ENCODE measurements around the gene HOXA5.

Gene HOXA5

GRCh38 chr7:27147199-27148030, 3.9 kb upstream of the HOXA5 start, which contains the start of gene HOXA6:
HOXA6 (minus strand) TSS chr7:27147774; CDS start chr7:27147749, 25 bp downstream.
- DNase-seq = peak; percentile 76

DNA sequence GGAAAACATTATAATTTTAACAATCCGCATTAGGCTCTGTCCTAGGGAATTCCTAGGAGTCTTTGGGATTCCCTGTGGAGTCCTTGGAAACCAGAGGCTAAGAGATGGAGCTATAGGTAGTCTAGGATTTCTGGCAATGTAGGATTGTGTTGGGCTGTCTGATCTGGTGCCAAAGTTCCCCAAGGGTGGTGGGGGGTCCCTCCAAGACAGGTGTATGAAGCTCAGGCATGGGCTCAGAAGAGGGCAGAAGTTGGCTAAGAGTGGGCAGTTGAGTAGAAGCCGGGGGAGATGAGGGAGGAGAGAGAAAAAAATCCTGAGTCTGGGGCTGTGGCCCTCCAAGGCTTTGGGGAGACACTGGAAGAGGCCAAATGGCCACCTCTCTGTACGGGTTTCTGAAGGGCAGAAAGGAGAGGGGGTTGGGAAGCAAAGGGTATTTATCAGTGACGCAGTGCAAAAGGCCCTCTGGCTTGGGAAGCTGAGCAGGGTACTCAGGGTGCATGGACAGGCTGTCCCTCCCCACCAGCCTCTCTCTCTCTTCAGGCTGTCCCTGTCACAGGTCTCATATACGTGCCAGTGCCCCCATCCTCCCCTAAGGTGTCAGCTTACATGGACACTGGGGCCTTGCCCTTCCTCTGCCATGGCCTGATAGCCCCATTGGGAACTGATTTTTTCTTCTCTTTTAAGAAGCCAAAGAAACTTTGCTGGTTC, 3.2 kb upstream of the HOXA5 start:
- peak; percentile 30 for DNase-seq

DNA sequence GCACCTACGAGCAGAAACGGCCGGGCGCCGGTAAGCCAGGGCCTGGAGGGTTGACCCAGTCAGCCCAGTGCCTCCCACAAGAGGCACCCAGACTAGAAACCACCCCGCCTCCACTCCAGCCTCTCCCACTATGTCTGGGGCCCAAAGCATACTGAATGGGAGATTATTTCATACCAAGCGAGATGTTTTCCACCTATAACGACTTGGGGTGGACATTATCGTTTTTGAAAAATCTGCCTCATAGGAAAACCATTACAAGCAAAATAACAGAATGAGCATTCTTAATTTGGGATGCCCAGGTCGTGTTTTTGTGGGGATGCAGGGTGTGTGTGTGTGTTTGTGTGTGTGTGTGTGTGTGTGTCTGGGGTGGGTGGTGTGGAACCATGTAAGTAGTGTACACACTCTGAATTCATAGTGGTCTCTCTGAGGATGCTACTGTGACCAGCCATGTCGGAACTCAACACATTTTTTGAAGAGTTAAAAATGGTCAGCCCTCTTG, 2.5 kb upstream of the HOXA5 start:
- DNase-seq = peak; percentile 40

DNA sequence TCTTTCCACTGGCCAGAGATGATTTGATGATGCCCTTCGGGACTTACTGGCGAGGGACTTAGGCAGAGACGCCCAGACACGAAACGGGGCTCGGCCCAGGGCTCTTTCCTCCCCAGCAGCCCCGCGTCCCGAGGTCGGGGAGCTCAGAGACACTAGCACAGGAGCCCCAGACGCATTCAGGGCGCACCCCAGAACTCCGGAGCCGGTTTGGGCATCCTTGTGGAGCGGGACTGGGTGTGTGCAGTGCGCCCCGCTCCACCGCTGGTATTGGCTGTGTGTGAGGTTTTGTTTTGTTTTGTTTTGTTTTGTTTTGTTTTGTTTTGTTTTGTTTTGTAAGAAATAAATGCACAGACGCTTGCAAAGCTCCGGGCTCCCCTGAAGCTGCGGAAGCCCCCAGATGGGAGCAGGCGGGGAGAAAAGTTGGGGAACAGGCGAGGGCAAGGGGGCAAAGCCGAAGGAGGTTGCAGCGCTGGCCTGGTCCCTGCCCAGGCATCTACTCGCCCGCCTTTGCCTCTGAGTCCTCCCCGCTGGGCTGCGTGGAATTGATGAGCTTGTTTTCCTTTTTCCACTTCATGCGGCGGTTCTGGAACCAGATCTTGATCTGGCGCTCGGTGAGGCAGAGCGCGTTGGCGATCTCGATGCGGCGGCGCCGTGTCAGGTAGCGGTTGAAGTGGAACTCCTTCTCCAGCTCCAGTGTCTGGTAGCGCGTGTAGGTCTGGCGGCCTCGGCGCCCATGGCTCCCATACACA, 1.9 kb upstream of the HOXA5 start:
- no peak for DNase-seq

- DNase-seq = peak; percentile 51
These were observed 1.3 kb upstream of the HOXA5 start for GRCh38 chr7:27144781-27145164.

DNA sequence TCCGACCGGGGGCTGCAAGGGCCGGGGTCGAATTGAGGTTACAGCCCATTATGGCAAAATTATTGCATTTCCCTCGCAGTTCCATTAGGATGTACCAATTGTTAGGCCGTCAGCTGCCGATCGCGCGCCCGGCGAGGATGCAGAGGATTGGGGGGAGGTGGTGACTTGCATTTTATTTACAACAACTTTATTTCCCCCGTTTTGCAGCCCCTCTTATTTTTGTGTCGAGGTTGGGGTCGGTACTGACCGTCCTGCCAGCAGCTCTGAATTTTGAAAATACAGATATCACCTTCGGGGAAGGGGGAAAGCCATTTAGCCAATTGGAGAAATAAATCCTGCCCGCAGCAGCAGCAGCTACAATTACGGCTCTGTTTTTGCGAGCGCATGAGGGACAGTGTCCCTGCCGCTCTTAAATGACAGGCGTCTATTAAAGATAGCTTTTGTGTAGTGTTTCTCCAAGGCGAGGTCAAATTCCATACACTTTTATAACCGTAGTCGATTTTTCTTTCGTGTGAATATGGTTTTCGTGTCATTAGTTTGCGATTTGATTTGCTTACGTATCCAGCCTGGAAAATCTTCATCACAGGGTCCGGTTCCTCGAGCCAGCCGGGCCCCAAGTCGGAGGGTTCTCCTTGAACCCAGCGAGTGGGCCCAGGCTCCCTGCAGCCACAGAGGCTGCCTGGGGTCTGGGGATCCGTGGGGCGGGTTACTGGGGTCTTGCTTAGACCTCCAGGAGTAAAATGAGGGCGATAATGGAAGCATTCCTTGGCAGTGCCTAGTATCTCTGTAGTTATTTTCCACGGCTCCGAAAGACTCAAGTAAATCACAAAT, 684 bp upstream of the HOXA5 start:
- peak; percentile 45 for DNase-seq

- DNase-seq = no peak
These were observed 880 bp downstream of the HOXA5 start for GRCh38 chr7:27142580-27143022.

DNA sequence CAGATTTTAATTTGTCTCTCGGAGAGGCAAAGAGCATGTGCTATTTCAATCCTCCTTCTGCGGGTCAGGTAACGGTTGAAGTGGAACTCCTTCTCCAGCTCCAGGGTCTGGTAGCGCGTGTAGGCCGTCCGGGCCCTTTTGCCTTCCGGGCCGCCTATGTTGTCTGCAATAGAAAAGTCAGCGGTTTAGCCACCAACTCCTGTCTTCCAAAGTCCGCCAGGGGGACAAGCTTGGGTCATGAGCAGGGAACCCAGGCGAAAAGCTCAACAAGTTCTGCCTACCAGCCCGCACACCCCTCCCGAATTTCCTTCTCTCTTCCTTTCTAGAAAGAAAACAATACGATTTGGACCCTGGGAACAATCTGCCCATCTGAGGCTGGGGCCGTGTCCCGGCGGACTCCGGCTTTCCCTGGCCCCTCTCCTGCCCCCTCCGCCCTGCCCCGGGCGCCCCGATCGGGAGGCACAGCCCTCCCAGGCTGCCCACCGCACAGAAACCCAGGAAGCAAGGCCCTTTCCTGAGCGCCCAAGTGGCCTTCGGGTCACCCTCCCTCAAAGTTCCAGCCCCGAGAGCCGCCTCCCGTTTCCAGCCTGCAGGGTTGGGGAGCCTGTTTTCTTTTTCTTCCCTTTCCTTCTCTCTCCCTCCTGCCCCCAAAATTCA, 1.4 kb downstream of the HOXA5 start:
- DNase-seq = peak; percentile 40

- DNase-seq = no peak
These were observed 2.2 kb downstream of the HOXA5 start for GRCh38 chr7:27141137-27141922.

- peak; percentile 51 for DNase-seq
These were observed 3.2 kb downstream of the HOXA5 start for GRCh38 chr7:27140126-27140857.

GRCh38 chr7:27139334-27140125, 4.0 kb downstream of the HOXA5 start:
- peak; percentile 54 for DNase-seq

- no peak for DNase-seq
These were observed 4.5 kb downstream of the HOXA5 start for GRCh38 chr7:27138985-27139333.

GRCh38 chr7:27138472-27138871, 5.0 kb downstream of the HOXA5 start:
- no peak for DNase-seq

GRCh38 chr7:27137640-27138315, 5.7 kb downstream of the HOXA5 start:
- no peak for DNase-seq

DNA sequence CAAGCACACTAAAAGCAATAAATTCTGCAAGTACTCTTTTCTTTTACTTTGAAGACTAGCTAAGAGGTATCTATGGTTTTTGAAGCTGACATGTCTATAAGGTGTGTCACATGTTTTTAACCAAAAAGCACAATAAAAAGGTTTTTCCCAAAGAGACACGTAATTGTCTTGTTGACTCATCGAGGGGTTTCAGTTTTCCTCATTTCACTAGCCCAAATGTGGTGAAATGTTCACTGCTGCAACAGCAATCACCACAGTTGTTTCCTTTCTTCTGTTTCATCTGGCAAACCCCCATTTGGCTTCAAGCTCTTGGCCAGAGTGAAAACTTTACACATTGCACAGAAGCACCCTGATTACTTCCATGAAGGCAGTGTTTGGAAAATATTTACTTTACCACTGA, 9.1 kb downstream of the HOXA5 start:
- peak; percentile 40 for DNase-seq

DNA sequence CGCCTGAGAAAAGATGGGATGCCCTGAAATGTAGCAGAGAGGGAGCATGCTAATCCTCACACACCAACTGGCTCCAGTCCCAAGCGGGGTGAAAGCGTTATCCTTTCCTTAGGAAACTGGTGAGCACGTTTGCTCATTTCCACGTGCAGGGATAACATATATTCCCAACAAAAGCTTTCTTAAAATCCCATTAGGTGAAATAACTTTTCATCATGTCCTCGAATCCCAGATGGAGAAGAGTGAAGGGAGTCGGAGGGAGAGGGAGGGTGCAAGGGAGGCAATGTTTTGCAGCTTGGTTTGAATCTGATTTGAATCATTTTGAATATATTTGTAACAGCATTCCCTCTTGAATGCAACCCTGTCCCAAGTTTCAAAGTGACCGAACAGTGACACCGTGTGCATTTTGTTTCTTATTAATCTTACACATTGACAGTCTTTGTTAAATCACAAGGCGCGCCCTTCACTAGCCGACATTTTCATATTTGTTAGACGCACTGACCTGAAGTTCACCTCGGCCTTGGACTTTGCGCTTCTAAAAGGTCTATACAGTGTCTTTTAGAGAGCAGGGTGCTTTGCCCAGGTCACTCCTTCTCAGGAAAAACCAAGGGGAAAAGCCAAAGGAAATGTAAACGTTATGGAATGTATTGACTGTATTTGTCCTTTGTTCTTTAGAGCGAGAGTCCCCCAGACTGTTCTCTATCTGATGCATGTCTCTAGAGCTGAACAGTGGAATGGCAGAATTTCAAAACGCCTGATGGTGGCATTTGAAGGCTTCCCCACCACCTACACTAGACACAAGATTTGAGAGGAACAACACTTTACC, 9.9 kb downstream of the HOXA5 start:
- DNase-seq = no peak

DNA sequence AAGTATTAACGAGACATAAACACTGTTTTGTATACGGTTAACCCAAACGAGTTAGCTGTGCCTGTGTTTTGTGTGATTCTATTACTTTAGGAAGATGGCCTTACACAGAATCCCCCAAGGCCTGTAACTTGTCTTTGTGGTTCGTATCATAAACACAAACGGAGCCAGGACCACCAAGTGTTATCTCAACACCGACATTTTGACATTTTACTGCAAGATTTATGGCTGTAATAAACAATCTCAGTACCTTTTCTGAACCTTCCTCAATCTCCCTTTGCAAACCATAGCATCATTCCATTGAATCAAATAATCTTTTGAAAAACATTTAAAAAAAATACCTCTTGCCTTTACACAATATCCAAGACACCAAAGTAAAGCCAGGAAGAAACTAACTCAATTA, 10.5 kb downstream of the HOXA5 start:
- DNase-seq = no peak

DNA sequence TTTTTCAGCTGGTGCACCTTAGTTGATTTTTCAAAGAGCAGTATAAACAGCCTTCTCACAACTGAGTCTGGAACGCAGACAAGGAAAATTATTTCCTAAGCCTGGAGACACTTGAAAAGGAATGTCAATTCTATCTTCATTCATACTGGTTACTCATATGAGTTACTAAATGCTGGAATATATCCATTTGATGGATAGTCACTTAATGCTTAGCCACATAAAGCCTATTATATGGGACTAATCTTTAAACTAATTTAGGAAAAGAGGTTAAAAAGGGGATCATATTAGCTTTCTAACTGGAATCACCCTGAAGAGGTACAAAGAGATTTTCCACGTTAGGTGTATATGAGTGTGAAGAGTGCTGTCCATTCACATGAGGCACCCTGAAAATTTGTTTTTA, 11.3 kb downstream of the HOXA5 start:
- DNase-seq = no peak

Data from left hindlimb (tissue), 1 donor.